GM12878 (cell line): Measurements from ENCODE around the gene CNTNAP5. TPM values are rescaled to one million over a fixed set of nuclear protein-coding genes. Genes with fewer than 3 reads are reported as not detected.

Experiments
- ATAC-seq: fragments of 200-7000 bp; cut with Tn5 transposase; 3 replicates; pipeline ENCODE4 v1.9.1; 2020; ENCODE audit warnings: mild to moderate bottlenecking, moderate library complexity
- BruUV-seq: library from RNA; stranded (reverse); fragments of 400-500 nt; replicated peaks from 2 replicates; lab custom pipeline; 2021; lab: Mats Ljungman, UMichigan
- CTCF ChIA-PET: fragments of 300-600 bp; sonication (Branson Sonifier 250); formaldehyde crosslinking; extraction: SDS; loops from one replicate; lab custom pipeline; 2021; ENCODE audit warnings: inconsistent platforms; lab: Yijun Ruan, JAX
- POLR2A ChIA-PET: fragments of 350-600 bp; formaldehyde crosslinking; extraction: SDS; loops from one replicate; lab custom pipeline; 2021; ENCODE audit warnings: inconsistent platforms; lab: Charles Lee
- RAD21 ChIA-PET: fragments of 300-600 bp; sonication (Branson Sonifier 250); formaldehyde crosslinking; loops from one replicate; lab custom pipeline; 2023; ENCODE audit warnings: antibody characterized with exemption; ENCODE audit not compliant: unreplicated experiment; lab: Charles Lee
- SMC1A ChIA-PET: fragments of 300-600 bp; sonication (Branson Sonifier 250); formaldehyde crosslinking; loops from one replicate; lab custom pipeline; 2023; ENCODE audit not compliant: unreplicated experiment, uncharacterized antibody; lab: Charles Lee
- DNase-seq: peaks from one replicate; pipeline ENCODE4 v3.0.0-alpha.2; 2011; ENCODE audit warnings: low read depth, low spot score
- FAIRE-seq: peaks from 3 replicates; lab custom pipeline; 2011; peaks lifted over from hg19 to GRCh38; lab: Jason Lieb, UNC
- H2AFZ ChIP-seq: 2 replicates; pipeline ENCODE4 v1.6.0; 2011; ENCODE audit warnings: low read depth, low read length, control low read depth; ENCODE audit not compliant: control insufficient read depth
- H3K27ac ChIP-seq: 2 replicates; pipeline ENCODE4 v1.5.1; 2011; ENCODE audit warnings: control low read depth; ENCODE audit not compliant: control insufficient read depth, insufficient read depth
- H3K27me3 ChIP-seq, 2 experiments: replicated peaks in 1 of 2; 2 replicates each; pipeline versions ENCODE4 v1.6.0 to v1.6.1; 2011; ENCODE audit warnings: low read length in 1 of 2; ENCODE audit not compliant: control insufficient read depth in 2 of 2, insufficient read depth in 2 of 2
- H3K36me3 ChIP-seq, 2 experiments: 2 replicates each; pipeline ENCODE4 v1.5.1; 2011; ENCODE audit warnings: low read length in 1 of 2; ENCODE audit not compliant: control insufficient read depth in 2 of 2, insufficient read depth in 2 of 2
- H3K4me1 ChIP-seq: 2 replicates; pipeline ENCODE4 v1.6.1; 2011; ENCODE audit warnings: mild to moderate bottlenecking, low read length, moderate library complexity, mixed read lengths; ENCODE audit not compliant: control insufficient read depth, insufficient read depth
- H3K4me2 ChIP-seq: 2 replicates; pipeline ENCODE4 v1.6.0; 2011; ENCODE audit warnings: control low read depth; ENCODE audit not compliant: control insufficient read depth, insufficient read depth
- H3K4me3 ChIP-seq: fragments of 200-600 bp; sonication (generic); 2 replicates; pipeline ENCODE4 v1.5.1; 2016
- H3K79me2 ChIP-seq: 2 replicates; pipeline ENCODE4 v1.6.0; 2011; ENCODE audit warnings: low read length; ENCODE audit not compliant: control insufficient read depth, insufficient read depth
- H3K9ac ChIP-seq: 2 replicates; pipeline ENCODE4 v1.8.0; 2011; ENCODE audit warnings: low read length, control low read depth, mixed read lengths; ENCODE audit not compliant: control insufficient read depth, insufficient read depth
- H3K9me3 ChIP-seq: replicated peaks from 3 replicates; pipeline ENCODE4 v1.5.1; 2011; ENCODE audit warnings: mild to moderate bottlenecking, low read length; ENCODE audit not compliant: control insufficient read depth, insufficient read depth
- H4K20me1 ChIP-seq: 2 replicates; pipeline ENCODE4 v1.6.0; 2011; ENCODE audit not compliant: control insufficient read depth, insufficient read depth
- ATF7 ChIP-seq: fragments of 450-650 bp; IDR thresholded peaks from 2 replicates; pipeline ENCODE4 v1.6.1; 2016; ENCODE audit warnings: low read depth, mild to moderate bottlenecking
- CBFB ChIP-seq: IDR thresholded peaks from 2 replicates; pipeline ENCODE4 v1.6.1; 2016; ENCODE audit warnings: antibody characterized with exemption, low read depth
- CBX5 ChIP-seq: sonication (generic); IDR thresholded peaks from 2 replicates; pipeline ENCODE4 v1.6.1; 2016; ENCODE audit warnings: low read depth, moderate library complexity, mild to moderate bottlenecking, inconsistent platforms
- MEF2A ChIP-seq: IDR thresholded peaks from 2 replicates; pipeline ENCODE4 v1.6.1; 2011; ENCODE audit warnings: low read depth, mild to moderate bottlenecking, low read length, moderate library complexity; ENCODE audit not compliant: insufficient read depth
- MXI1 ChIP-seq: fragments of 150-350 bp; IDR thresholded peaks from 2 replicates; pipeline ENCODE4 v1.6.1; 2011; ENCODE audit warnings: low read depth, mild to moderate bottlenecking, inconsistent platforms, low read length, improper control_type of control experiment
- NRF1 ChIP-seq: conservative IDR thresholded peaks from 2 replicates; pipeline ENCODE4 v1.6.1; 2011; ENCODE audit warnings: mild to moderate bottlenecking, low read depth, low read length, improper control_type of control experiment
- PAX8 ChIP-seq: fragments of 450-650 bp; IDR thresholded peaks from 2 replicates; pipeline ENCODE4 v1.6.1; 2017; ENCODE audit warnings: mild to moderate bottlenecking, moderate library complexity
- POLR2A ChIP-seq: IDR thresholded peaks from 2 replicates; pipeline ENCODE4 v1.6.1; 2011; ENCODE audit warnings: low read depth, mild to moderate bottlenecking, low read length
- STAT3 ChIP-seq: IDR thresholded peaks from 2 replicates; pipeline ENCODE4 v1.6.1; 2011; ENCODE audit warnings: low read depth, low read length, improper control_type of control experiment
- ZNF217 ChIP-seq: fragments of 450-650 bp; IDR thresholded peaks from 2 replicates; pipeline ENCODE4 v1.6.1; 2017; ENCODE audit warnings: antibody characterized with exemption, mild to moderate bottlenecking
- ZZZ3 ChIP-seq: IDR thresholded peaks from 2 replicates; pipeline ENCODE4 v1.6.1; 2011; ENCODE audit warnings: low read depth; ENCODE audit not compliant: control insufficient read depth, insufficient read length
- WGBS: methylation state at CpG from one replicate; pipeline ENCODE4 v1.1.6; 2016; ENCODE audit warnings: low lambda C conversion rate; ENCODE audit not compliant: insufficient replicate concordance, insufficient coverage; ENCODE audit errors: missing lambda C conversion rate; 5-methylcytosine and 5-hydroxymethylcytosine counted together
- in situ Hi-C: fragments of 300-500 bp; cut with MboI; formaldehyde crosslinking; loops from 9 replicates; pipeline ENCODE4 v1.14.3; 2018; ENCODE audit warnings: mixed read lengths
- intact Hi-C: fragments of 100-400 bp; cut with micrococcal nuclease; formaldehyde crosslinking; loops from one replicate; pipeline ENCODE4 v1.14.2; 2022; ENCODE audit not compliant: unreplicated experiment
- polyA plus RNA-seq, 11 experiments: library from polyadenylated mRNA; depleted of rRNA in 4 of 11; unstranded in 6 of 11; stranded (reverse) in 5 of 11; fragments of >200 nt; fragmentation: Nextera tagmentation in 4 of 11; fragmentation: Illumina TruSeq in 1 of 11; extraction: Ambion mirVana in 4 of 11; extraction: Trizol in 1 of 11; gene quantifications; 1 replicate in 1 of 11; 2 replicates in 10 of 11; pipeline versions ENCODE4 v1.2.1 to v1.2.3, GENCODE V29; 2011 to 2016; ENCODE audit warnings: inconsistent platforms in 2 of 11, missing spikeins in 2 of 11, low read depth in 1 of 11
- total RNA-seq, 4 experiments: library from RNA; depleted of rRNA in 3 of 4; stranded (reverse); fragments of >200 nt in 3 of 4; fragmentation: Illumina TruSeq in 1 of 4; extraction: Trizol in 1 of 4; gene quantifications; 2 replicates each; pipeline versions ENCODE4 v1.2.1 to v1.2.3, GENCODE V29; 2013 to 2021
- TF ChIP-seq, protein P1 (sequence below): fragments of 450-650 bp; conservative IDR thresholded peaks from 2 replicates; pipeline ENCODE4 v1.6.1; 2017; ENCODE audit warnings: mild to moderate bottlenecking, moderate library complexity
- TF ChIP-seq, protein P2 (sequence below), 3 experiments: IDR thresholded peaks in 2 of 3; conservative IDR thresholded peaks in 1 of 3; 2 replicates each; pipeline ENCODE4 v1.5.1; 2011; ENCODE audit warnings: low read depth in 3 of 3, low read length in 3 of 3, mild to moderate bottlenecking in 3 of 3, control low read depth in 2 of 3, moderate library complexity in 2 of 3, inconsistent platforms in 1 of 3, mixed read lengths in 1 of 3; ENCODE audit not compliant: control insufficient read depth in 2 of 3, insufficient read depth in 1 of 3; ENCODE audit errors: extremely low read depth in 1 of 3
- TF ChIP-seq, protein P3 (sequence below): IDR thresholded peaks from 2 replicates; pipeline ENCODE4 v1.6.1; 2012; ENCODE audit warnings: low read length, inconsistent platforms
- TF ChIP-seq, protein P4 (sequence below): fragments of 450-650 bp; IDR thresholded peaks from 2 replicates; pipeline ENCODE4 v1.6.1; 2016; ENCODE audit warnings: mild to moderate bottlenecking
- TF ChIP-seq, protein P5 (sequence below): fragments of 150-350 bp; IDR thresholded peaks from 2 replicates; pipeline ENCODE4 v1.6.1; 2014; ENCODE audit warnings: mild to moderate bottlenecking, low read depth, low read length

Gene CNTNAP5
- total and polyA plus RNA-seq, 10 of the 15 experiments (the other 5 are each of a cell fraction or from before 2014, with no cell fraction given) = not detected

DNA sequence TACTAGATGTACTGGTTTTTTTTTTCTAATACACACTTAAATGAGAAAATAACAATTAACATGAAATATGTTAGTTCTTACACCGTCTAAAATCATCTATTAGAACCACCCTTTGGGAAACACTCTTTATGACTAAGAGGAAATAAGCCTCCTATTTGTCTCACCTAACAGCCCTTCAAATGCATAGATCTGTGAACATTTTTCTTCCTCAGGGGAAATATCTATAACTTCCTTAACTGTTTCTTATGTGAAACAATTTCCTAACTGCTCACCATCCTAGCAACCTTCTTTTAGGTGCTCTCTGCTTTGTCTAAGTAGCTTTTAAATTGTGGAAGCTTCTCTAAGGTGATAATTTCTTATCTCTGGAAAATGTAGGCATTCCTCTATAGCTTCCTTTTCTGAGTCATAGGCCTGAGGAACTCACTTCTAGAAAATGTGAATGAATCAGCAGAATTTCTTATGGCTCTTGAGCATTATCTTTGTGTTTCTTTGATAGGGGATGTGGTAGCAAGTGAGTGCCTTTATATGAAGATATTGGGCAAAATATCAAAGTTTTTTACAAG is 56.1 kb downstream of the CNTNAP5 start:
- ChIA-PET POLR2A (no interaction called here), SMC1A (no interaction called here), CTCF (no interaction called here), RAD21 (no interaction called here)
- no peaks in the 10 kb centered on the region for H3K79me2 ChIP-seq
- ATAC-seq (no peak), DNase-seq (no peak), FAIRE-seq (no peak)
- H4K20me1 ChIP-seq = no peaks in the 10 kb centered on the region
- H3K27ac ChIP-seq = no peak overlapping the region
- H2AFZ ChIP-seq = no peak overlapping the region
- H3K36me3 ChIP-seq = no peaks in the 10 kb centered on the region
- WGBS = 22% methylated on average over 1 of the region's 1 CpG
- no peaks in the 10 kb centered on the region for H3K27me3 ChIP-seq
- H3K4me2 ChIP-seq = no peak overlapping the region
- intact Hi-C loops = no loop called here
- in situ Hi-C loops = no loop called here
- no peak overlapping the region for H3K9ac ChIP-seq
- no TSS peak for BruUV-seq
- H3K4me3 ChIP-seq = no peak overlapping the region
- H3K9me3 ChIP-seq = no peaks in the 10 kb centered on the region
- no peaks in the 10 kb centered on the region for H3K4me1 ChIP-seq
- TF ChIP-seq PAX8 = no peak
- no peak for TF ChIP-seq ZNF217
- TF ChIP-seq, protein P1, sequence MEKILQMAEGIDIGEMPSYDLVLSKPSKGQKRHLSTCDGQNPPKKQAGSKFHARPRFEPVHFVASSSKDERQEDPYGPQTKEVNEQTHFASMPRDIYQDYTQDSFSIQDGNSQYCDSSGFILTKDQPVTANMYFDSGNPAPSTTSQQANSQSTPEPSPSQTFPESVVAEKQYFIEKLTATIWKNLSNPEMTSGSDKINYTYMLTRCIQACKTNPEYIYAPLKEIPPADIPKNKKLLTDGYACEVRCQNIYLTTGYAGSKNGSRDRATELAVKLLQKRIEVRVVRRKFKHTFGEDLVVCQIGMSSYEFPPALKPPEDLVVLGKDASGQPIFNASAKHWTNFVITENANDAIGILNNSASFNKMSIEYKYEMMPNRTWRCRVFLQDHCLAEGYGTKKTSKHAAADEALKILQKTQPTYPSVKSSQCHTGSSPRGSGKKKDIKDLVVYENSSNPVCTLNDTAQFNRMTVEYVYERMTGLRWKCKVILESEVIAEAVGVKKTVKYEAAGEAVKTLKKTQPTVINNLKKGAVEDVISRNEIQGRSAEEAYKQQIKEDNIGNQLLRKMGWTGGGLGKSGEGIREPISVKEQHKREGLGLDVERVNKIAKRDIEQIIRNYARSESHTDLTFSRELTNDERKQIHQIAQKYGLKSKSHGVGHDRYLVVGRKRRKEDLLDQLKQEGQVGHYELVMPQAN = no peak
- no peak for TF ChIP-seq ZZZ3
- TF ChIP-seq POLR2A = no peak
- no peak for TF ChIP-seq NRF1
- no peak for TF ChIP-seq CBFB
- TF ChIP-seq STAT3 = no peak
- TF ChIP-seq ATF7 = no peak
- TF ChIP-seq, protein P2, sequence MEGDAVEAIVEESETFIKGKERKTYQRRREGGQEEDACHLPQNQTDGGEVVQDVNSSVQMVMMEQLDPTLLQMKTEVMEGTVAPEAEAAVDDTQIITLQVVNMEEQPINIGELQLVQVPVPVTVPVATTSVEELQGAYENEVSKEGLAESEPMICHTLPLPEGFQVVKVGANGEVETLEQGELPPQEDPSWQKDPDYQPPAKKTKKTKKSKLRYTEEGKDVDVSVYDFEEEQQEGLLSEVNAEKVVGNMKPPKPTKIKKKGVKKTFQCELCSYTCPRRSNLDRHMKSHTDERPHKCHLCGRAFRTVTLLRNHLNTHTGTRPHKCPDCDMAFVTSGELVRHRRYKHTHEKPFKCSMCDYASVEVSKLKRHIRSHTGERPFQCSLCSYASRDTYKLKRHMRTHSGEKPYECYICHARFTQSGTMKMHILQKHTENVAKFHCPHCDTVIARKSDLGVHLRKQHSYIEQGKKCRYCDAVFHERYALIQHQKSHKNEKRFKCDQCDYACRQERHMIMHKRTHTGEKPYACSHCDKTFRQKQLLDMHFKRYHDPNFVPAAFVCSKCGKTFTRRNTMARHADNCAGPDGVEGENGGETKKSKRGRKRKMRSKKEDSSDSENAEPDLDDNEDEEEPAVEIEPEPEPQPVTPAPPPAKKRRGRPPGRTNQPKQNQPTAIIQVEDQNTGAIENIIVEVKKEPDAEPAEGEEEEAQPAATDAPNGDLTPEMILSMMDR (IDR thresholded peaks at IDR 0.05 in 2 of 3, conservative IDR thresholded peaks at IDR 0.05 in 1 of 3; ENCODE audit: control insufficient read depth in 2 of 3, extremely low read depth in 1 of 3, insufficient read depth in 1 of 3, low read depth in 3 of 3, low read length in 3 of 3) = no peak
- no peak for TF ChIP-seq CBX5
- TF ChIP-seq MXI1 = no peak
- no peak for TF ChIP-seq MEF2A
- TF ChIP-seq, protein P3, sequence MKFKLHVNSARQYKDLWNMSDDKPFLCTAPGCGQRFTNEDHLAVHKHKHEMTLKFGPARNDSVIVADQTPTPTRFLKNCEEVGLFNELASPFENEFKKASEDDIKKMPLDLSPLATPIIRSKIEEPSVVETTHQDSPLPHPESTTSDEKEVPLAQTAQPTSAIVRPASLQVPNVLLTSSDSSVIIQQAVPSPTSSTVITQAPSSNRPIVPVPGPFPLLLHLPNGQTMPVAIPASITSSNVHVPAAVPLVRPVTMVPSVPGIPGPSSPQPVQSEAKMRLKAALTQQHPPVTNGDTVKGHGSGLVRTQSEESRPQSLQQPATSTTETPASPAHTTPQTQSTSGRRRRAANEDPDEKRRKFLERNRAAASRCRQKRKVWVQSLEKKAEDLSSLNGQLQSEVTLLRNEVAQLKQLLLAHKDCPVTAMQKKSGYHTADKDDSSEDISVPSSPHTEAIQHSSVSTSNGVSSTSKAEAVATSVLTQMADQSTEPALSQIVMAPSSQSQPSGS = no peak
- TF ChIP-seq, protein P4, sequence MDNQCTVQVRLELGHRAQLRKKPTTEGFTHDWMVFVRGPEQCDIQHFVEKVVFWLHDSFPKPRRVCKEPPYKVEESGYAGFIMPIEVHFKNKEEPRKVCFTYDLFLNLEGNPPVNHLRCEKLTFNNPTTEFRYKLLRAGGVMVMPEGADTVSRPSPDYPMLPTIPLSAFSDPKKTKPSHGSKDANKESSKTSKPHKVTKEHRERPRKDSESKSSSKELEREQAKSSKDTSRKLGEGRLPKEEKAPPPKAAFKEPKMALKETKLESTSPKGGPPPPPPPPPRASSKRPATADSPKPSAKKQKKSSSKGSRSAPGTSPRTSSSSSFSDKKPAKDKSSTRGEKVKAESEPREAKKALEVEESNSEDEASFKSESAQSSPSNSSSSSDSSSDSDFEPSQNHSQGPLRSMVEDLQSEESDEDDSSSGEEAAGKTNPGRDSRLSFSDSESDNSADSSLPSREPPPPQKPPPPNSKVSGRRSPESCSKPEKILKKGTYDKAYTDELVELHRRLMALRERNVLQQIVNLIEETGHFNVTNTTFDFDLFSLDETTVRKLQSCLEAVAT = no peak
- TF ChIP-seq, protein P5, sequence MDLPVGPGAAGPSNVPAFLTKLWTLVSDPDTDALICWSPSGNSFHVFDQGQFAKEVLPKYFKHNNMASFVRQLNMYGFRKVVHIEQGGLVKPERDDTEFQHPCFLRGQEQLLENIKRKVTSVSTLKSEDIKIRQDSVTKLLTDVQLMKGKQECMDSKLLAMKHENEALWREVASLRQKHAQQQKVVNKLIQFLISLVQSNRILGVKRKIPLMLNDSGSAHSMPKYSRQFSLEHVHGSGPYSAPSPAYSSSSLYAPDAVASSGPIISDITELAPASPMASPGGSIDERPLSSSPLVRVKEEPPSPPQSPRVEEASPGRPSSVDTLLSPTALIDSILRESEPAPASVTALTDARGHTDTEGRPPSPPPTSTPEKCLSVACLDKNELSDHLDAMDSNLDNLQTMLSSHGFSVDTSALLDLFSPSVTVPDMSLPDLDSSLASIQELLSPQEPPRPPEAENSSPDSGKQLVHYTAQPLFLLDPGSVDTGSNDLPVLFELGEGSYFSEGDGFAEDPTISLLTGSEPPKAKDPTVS = no peak
